Measurements from ENCODE around the gene CRIP2.

GRCh38 chr14:105442125-105442524 lies 32.5 kb upstream of the CRIP2 start:
- no peak for TF ChIP-seq CTCF (IDR thresholded peaks at IDR 0.05; ENCODE audit: low read depth, low read length)
- TF ChIP-seq EZH2phosphoT487 (IDR thresholded peaks at IDR 0.05; ENCODE audit: low read depth), result no peak

Measured in OCI-LY3 (cell line).